ENCODE measurements around the gene C9.

DNA sequence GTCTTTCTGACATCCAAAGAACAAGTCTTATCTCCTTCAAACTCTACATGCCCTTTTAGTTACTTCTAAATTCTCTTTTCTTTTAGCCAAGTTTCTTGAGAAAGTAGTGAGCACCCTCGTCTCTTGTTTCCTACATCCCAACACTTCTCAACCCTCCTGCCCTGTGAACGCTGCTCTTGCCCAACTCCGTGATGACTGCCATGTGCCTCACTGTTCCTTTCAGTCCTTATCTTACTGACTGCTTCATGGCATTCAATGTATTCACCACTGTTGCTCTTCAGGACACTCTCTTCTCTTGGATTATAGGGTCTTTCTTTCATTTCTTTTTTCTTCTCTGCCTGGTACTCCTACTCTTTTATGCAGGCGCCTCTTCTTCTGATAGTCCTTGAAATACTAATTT, 14.8 kb downstream of the C9 start:
- TF ChIP-seq, protein P1, sequence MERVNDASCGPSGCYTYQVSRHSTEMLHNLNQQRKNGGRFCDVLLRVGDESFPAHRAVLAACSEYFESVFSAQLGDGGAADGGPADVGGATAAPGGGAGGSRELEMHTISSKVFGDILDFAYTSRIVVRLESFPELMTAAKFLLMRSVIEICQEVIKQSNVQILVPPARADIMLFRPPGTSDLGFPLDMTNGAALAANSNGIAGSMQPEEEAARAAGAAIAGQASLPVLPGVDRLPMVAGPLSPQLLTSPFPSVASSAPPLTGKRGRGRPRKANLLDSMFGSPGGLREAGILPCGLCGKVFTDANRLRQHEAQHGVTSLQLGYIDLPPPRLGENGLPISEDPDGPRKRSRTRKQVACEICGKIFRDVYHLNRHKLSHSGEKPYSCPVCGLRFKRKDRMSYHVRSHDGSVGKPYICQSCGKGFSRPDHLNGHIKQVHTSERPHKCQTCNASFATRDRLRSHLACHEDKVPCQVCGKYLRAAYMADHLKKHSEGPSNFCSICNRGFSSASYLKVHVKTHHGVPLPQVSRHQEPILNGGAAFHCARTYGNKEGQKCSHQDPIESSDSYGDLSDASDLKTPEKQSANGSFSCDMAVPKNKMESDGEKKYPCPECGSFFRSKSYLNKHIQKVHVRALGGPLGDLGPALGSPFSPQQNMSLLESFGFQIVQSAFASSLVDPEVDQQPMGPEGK (tag by site-specific recombination; IDR thresholded peaks at IDR 0.05), result no peak
- TF ChIP-seq, protein P2, sequence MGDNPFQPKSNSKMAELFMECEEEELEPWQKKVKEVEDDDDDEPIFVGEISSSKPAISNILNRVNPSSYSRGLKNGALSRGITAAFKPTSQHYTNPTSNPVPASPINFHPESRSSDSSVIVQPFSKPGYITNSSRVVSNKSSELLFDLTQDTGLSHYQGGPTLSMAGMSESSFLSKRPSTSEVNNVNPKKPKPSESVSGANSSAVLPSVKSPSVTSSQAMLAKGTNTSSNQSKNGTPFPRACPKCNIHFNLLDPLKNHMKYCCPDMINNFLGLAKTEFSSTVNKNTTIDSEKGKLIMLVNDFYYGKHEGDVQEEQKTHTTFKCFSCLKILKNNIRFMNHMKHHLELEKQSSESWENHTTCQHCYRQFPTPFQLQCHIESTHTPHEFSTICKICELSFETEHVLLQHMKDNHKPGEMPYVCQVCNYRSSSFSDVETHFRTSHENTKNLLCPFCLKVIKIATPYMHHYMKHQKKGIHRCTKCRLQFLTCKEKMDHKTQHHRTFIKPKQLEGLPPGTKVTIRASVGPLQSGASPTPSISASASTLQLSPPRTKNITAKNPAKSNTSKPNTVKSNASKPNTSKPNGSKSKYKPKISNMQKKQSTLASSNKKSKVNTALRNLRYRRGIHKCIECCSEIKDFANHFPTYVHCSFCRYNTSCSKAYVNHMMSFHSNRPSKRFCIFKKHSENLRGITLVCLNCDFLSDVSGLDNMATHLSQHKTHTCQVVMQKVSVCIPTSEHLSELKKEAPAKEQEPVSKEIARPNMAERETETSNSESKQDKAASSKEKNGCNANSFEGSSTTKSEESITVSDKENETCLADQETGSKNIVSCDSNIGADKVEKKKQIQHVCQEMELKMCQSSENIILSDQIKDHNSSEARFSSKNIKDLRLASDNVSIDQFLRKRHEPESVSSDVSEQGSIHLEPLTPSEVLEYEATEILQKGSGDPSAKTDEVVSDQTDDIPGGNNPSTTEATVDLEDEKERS (tag by site-specific recombination; IDR thresholded peaks at IDR 0.05), result no peak
- TF ChIP-seq ATF2 (tag by site-specific recombination; IDR thresholded peaks at IDR 0.05; ENCODE audit: low read depth), result no peak
- TF ChIP-seq ZNF658 (tag by site-specific recombination; IDR thresholded peaks at IDR 0.05), result no peak
- TF ChIP-seq, protein P3, sequence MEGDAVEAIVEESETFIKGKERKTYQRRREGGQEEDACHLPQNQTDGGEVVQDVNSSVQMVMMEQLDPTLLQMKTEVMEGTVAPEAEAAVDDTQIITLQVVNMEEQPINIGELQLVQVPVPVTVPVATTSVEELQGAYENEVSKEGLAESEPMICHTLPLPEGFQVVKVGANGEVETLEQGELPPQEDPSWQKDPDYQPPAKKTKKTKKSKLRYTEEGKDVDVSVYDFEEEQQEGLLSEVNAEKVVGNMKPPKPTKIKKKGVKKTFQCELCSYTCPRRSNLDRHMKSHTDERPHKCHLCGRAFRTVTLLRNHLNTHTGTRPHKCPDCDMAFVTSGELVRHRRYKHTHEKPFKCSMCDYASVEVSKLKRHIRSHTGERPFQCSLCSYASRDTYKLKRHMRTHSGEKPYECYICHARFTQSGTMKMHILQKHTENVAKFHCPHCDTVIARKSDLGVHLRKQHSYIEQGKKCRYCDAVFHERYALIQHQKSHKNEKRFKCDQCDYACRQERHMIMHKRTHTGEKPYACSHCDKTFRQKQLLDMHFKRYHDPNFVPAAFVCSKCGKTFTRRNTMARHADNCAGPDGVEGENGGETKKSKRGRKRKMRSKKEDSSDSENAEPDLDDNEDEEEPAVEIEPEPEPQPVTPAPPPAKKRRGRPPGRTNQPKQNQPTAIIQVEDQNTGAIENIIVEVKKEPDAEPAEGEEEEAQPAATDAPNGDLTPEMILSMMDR (tag by site-specific recombination; IDR thresholded peaks at IDR 0.05), result no peak
- TF ChIP-seq, protein P4, sequence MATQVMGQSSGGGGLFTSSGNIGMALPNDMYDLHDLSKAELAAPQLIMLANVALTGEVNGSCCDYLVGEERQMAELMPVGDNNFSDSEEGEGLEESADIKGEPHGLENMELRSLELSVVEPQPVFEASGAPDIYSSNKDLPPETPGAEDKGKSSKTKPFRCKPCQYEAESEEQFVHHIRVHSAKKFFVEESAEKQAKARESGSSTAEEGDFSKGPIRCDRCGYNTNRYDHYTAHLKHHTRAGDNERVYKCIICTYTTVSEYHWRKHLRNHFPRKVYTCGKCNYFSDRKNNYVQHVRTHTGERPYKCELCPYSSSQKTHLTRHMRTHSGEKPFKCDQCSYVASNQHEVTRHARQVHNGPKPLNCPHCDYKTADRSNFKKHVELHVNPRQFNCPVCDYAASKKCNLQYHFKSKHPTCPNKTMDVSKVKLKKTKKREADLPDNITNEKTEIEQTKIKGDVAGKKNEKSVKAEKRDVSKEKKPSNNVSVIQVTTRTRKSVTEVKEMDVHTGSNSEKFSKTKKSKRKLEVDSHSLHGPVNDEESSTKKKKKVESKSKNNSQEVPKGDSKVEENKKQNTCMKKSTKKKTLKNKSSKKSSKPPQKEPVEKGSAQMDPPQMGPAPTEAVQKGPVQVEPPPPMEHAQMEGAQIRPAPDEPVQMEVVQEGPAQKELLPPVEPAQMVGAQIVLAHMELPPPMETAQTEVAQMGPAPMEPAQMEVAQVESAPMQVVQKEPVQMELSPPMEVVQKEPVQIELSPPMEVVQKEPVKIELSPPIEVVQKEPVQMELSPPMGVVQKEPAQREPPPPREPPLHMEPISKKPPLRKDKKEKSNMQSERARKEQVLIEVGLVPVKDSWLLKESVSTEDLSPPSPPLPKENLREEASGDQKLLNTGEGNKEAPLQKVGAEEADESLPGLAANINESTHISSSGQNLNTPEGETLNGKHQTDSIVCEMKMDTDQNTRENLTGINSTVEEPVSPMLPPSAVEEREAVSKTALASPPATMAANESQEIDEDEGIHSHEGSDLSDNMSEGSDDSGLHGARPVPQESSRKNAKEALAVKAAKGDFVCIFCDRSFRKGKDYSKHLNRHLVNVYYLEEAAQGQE (tag by site-specific recombination; IDR thresholded peaks at IDR 0.05), result no peak
- TF ChIP-seq GLI2 (tag by site-specific recombination; IDR thresholded peaks at IDR 0.05; ENCODE audit: borderline replicate concordance, low read depth), result no peak

Data from HEK293 (cell line).